ENCODE measurements around the gene GALK2.

- TF ChIP-seq, protein P1, sequence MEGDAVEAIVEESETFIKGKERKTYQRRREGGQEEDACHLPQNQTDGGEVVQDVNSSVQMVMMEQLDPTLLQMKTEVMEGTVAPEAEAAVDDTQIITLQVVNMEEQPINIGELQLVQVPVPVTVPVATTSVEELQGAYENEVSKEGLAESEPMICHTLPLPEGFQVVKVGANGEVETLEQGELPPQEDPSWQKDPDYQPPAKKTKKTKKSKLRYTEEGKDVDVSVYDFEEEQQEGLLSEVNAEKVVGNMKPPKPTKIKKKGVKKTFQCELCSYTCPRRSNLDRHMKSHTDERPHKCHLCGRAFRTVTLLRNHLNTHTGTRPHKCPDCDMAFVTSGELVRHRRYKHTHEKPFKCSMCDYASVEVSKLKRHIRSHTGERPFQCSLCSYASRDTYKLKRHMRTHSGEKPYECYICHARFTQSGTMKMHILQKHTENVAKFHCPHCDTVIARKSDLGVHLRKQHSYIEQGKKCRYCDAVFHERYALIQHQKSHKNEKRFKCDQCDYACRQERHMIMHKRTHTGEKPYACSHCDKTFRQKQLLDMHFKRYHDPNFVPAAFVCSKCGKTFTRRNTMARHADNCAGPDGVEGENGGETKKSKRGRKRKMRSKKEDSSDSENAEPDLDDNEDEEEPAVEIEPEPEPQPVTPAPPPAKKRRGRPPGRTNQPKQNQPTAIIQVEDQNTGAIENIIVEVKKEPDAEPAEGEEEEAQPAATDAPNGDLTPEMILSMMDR (IDR thresholded peaks at IDR 0.05): no peak
- no peak for TF ChIP-seq POLR2A (IDR thresholded peaks at IDR 0.05)
Measured at GRCh38 chr15:49288391-49288790, 118.3 kb downstream of the GALK2 start.
